CD1c-positive myeloid dendritic cell (primary cell): ENCODE results near the gene ARHGEF26.

Source experiments
- DNase-seq: peaks from one replicate; pipeline ENCODE4 v3.0.0-alpha.2; 2016; ENCODE audit errors: extremely low spot score

ARHGEF26 gene

DNA sequence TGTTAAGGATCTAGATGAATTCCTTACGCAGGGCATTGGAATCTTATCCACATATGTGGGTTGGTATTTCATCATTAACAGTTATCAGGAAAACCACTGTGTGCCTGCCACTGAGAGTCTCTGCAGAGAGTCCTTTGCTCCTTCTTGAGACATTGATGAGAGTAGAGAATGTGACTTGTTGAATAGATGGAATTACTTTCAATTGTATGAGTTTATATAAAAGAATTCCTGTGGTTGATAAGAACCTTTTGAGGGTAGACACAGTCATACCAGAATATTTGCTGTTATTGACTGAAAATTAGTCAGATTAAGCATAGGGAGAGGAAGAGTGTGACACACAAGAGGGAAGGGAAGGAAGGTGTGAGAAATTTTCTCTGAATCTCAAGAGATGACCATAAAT lies 30.8 kb downstream of the ARHGEF26 start:
- no peak for DNase-seq

DNA sequence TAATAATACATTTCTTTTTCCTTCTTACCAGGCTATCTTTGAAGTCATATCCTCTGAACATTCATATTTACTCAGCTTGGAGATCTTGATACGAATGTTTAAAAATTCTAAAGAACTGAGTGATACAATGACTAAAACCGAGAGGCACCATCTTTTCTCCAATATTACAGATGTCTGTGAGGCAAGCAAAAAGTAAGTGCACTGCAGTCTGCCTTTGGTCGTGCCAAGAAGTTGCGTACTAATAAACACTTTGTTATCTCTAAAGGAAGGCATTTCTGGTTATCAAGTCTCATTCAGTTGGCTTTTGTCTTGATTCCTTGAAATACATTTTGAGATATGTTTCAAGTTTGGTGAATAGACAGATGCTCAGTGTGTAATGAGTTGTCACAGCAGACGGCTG lies 31.6 kb downstream of the ARHGEF26 start:
- no peak for DNase-seq

DNA sequence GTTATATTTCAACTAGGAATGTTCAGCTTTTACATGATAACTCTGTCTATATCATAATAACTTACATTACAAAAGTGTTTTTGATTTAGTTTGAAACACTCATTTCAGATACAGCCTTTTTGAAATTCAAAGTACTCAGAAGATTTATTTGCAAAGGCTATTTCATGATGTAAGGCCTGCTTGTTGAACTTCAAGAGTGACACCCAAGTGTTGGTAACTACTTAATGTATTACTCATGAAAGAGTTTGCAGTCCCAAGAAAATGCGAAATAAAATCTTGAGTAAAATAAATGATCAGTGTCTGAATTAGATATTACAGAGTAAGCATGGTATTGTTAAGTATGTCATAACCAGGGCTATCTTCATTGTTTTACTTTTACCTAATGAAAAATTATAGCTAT lies 35.3 kb downstream of the ARHGEF26 start:
- no peak for DNase-seq

DNA sequence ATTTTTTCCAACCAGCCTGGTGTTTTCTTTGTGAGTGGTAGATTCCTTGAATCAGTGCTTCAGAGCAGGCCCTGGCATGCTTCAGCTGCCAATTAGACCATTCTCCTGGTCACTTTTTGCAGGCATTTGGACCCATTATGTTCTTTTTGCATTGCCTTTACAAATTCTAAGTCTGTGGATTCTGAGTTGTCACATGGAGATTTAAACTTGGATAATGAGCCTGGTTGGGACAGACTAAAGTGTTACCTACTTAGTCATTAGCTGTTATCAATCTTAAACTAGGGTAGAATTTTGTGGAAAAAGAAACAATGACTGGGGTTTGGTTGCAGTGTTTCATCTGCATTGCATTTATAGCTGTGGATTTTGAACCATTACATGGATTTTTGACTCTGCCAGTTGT lies 40.6 kb downstream of the ARHGEF26 start:
- no peak for DNase-seq

DNA sequence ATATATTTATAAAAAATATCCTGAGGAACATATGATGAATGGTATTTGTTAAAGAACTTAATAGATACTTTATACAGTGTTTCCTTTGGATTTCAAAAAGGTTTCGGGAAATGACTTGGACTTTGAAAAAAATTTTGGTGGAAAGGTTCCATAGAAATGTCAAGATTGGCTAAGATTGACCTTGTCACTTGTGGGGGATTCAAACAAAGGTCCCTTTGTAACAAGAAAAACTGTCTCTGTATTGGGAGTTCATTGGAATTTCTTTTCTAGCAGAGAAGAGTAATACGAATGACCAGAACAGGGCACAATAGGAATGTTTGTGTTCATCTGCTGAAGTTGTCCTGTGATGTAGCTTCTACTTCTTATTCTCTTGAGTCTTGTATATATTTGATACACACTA lies 43.2 kb downstream of the ARHGEF26 start:
- DNase-seq = no peak

DNA sequence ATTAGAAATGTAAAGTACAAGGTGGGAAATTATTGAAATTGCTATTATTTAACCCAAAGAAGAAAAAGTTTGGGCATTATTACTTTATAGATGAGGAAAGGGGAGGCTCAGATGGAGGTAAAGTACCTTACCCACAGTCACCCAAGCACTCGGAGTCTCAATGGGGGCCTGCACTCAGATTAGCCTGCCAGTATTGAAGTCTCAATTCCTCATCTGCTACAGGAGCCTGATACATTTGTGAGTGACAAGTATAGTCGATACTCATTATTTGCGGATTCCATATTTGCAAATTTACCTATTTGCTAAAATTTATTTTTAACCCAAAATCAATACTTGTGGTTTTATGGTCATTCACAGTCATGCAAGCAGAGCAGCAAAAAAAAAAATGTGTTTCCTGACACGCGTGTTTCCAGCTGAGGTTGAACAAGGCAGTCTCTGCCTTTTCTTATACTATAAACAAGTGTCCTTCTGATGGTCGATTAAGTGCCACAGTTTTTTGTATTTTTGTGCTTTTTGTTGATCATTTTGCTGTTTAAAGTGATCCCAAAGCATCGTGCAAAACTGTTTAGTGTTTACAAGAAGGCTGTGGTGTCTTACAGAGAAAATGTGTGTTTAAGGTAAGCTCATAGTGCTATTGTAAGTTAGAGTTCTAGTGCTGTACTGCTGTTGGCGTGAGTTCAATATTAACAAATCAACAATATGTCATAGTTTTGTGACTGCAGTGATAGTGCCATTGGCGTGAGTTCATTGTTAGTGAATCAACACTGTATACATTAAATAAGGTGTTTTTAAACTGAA lies 48.0 kb downstream of the ARHGEF26 start:
- no peak for DNase-seq

DNA sequence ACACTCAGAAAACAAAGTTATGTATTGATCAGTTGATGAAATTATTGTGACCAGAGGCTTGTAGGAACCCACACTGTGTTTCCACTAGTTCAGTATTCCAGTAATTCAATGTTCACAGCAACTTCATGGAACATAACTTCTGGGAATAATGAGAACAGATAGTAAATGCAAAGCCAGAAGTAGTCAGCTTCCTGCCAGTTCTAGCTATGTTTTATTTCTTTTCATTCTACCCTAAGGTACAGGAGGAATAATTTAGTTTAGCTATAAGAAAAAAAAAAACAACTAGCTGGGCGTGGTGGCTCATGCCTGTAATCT lies 48.6 kb downstream of the ARHGEF26 start:
- DNase-seq = no peak

DNA sequence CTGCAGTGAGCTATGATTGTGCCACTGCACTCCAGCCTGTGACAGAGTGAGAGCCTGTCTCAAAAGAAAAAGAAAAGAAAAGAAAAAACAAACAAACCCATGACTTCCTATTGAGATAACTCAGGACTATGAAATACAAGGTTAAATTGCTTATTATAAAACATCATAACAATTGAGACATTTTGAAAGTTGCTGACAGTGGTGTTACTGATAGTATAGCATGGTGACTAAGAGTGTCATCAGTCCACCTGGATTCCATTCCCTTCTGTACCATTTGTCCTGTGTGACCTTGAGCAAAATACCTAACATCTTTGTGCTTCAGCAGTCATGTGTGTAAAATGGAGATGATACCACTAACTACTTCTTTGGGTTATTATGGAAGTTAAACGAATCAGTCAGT lies 49.1 kb downstream of the ARHGEF26 start:
- DNase-seq = no peak

DNA sequence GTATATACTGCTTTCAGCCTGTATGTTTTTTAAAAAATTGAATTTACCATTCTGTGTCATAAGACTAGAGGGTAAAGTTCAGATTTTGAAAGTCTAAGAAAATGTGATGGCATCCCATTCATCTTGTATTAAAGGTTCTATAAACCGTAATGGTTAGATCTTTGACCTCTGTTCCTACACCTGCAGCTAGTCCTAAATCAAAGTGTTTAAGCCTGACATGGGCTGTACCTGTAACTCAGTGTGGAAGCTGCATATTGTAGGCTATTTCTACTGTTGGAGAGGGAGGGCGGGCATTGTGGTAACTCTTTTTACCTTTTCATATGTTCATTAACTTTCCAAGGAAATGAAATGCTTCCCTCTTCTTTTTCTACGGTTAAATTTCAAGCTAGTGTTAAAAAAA lies 53.9 kb downstream of the ARHGEF26 start:
- DNase-seq = no peak

DNA sequence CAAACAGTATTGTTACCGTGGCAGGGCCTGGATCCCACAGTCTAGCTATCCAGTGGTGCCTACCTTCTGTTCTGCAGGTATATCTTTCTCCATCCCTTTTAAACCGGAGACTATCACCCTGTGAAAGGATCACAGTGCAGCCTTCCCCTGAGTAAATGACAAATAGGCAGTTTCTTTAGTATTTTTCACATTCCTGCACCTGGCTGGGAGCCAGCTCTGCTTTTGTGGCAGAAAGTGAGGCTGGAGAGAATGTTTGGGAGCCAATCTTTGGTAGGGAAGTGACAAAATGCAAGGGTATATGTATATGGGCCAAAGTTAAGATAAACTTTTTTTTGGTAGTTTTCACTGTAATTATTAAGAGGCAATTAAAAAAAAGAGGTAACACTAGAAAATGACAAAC lies 54.8 kb downstream of the ARHGEF26 start:
- DNase-seq = no peak

DNA sequence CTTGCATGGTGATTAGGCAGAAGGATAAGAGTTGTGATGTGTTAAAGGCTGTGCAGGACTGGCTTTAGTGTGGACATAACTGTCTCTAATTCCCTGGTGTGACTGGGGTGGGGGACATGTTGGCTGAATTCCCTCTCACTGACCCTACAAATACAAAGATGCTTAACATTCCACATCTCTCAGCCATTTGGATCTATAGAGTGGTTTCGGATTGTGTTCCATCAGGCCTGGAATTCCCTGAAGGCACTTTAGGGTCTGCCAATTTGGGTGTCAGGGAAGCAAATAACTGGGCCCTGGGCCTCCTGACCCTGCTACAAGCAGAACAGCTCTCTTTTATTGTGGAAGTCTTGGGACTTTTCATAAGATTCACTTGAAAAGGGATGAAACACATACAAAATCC lies 56.2 kb downstream of the ARHGEF26 start:
- no peak for DNase-seq

DNA sequence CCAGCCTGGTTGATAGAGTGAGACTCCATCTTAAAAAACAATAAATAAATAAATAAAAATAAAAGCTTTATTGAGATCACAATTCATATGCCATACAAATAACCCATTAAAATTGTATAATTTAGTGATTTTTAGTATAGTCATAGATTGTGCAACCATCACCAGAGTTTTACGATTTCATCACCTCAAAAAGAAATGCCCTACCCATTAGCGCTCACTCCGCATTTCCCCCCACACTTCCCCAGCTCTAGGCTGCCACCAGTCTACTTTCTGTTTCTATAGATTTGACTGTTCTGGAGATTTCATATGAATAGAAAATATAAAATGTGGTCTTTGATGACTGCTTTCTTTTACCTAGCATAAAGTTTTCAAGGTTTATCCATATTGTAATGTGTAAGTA lies 57.0 kb downstream of the ARHGEF26 start:
- peak; percentile 1 for DNase-seq

DNA sequence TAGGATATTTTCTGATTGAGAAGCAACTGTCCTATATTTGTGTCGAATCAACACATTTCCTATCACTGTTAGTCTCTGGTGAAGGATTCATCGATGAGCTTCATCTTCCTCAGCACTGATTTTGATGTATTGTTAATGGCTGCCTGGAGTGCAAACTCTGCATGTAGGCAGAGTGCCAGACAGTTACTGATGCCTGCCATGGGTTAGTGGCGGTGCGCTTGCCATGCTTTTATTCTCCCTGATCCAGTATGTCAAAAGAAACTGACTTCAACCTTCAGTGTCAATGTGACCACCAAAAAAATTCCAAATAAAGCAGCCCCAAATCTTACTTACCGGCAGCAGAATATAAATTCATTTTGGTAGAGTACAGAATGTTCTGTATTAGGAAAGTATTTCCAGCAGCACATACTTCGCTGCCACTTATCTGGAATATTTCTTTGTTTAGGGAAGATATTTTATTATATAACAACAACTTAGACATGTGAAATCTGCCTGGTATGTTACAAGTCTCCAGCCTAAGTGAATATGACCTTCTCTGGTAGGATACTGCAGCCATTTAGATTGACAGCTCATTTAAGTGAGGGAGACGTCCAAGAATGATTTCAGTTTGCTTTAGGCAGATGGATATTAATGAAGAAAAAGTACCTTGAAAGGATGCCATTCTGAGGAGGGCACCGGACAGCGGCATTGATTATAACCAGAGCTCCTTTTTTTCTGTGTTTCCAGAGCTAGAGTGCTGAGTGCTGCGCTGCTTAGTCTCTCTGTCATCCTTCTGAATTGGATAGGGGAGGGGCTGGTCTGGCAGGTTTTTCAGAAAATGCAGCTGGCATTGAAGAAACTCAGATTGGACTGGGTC lies 59.9 kb downstream of the ARHGEF26 start:
- DNase-seq = no peak

DNA sequence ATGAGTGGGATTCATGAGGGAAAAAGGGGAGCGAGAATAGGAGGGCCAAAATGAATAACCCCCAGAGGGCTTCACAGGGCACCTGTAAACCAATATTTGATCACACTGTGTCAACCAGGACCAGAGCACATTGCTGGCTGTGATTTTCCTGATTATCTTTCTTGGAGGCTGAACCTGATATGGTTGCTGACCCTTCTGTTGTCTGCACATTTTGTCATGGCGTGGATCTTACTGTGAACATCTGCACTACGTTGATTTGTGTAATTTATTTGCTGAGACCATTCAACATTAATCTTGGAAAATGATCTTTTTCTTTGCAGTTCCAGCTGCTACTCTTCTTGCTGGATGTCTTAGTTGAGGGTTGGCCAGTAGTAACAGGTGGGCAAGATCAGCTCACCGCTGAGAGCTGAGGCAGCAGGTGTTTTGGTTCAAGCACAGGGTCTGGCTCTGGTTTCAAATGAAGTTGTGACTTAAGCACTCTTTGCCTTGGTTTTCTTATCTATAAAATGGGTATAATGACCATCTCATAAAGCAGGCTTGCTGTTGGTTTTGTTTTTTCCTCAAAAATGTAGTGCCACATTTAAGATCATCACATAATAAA lies 61.2 kb downstream of the ARHGEF26 start:
- no peak for DNase-seq

DNA sequence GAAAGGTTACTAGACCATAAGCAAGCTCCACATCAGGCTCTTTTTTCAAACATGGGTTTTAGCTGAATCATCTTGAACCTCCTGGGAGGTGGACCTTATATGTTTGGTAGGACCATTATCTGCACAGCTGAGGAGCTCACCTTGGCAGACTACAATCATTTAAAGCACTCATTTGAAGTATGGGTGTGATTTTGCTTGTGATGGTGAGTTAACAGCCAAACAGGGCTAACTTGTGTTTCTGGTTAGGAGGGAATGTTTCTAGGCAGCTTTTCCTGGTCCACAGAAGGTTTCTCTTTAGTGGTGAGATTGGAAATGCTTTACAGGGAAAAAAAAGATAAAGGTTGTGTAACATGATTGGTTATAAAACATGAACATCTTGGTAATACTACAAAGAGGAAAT lies 61.8 kb downstream of the ARHGEF26 start:
- no peak for DNase-seq

DNA sequence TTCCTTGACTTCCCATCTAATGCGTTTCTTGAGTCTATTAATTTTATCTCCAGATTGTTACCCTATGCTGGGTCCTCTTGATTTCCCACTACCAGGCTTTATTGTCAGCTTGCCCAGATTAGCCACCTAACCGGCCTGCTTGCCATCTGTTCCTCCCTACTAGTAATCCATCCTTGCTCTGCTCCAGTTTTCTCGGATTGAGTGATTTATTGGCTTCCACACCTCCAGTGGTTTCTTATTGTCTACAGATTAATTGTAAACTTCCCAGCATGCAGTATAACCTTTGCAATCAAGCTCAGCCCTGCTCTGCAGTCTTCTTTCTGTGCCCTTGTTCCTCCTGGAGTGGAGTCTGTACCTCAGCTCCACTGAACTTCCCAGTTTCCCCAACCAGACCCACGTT lies 63.4 kb downstream of the ARHGEF26 start:
- no peak for DNase-seq

DNA sequence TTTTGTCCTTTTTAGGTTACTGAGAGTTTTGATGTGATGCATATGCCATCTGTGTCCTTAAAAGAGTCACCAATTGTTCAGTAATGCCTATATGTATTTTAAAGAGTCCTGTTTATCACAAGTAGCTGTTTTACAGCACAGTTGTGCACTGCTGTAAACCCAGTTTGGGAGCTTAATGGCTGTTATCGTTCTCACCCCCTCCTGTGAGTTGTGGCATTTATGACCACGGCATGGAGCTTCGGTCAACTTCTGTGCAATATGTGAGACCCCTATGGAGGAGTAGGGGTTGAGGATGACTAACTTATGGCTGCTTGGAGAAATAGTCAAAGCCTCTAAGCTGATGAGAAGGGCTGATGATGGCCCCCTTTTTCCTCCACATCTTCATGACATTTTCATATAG lies 67.2 kb downstream of the ARHGEF26 start:
- DNase-seq = no peak

DNA sequence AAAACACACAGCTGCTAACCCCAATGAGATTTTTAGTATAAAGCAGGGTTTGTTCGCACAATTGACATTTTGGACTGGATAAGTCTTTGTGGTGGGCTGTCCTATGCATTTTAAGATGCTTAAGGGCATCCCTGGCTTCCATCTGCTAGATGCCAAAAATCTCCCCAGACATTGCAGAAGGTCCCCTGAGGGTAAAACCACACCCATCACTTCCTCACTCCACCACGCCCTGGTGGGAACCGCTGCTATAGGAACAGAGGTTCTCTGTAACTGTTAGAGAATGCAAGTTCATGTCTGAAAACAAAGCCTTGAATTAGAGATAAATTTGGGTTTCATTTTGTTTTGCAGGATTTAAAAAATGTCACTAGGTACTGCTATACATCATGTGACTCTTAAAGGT lies 67.7 kb downstream of the ARHGEF26 start:
- DNase-seq = no peak

DNA sequence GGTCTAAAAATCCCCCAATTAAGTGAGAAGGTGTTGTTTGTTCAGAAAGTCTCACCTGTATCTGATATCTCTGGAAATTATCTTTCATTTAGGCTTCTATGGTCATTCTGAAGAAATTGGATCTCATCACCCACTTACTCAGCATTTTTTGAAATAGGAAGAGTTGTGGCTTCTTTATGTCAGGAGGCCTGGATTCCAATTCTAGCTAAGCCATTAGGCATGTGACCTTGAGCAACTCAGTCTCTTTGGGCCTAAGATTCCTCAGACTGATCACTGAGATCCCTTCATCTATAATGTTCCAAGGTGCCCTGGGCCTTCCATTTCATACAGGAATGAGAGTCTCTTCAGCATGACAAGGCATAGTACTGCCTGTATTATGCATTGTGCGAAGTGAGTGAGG lies 70.3 kb downstream of the ARHGEF26 start:
- no peak for DNase-seq

DNA sequence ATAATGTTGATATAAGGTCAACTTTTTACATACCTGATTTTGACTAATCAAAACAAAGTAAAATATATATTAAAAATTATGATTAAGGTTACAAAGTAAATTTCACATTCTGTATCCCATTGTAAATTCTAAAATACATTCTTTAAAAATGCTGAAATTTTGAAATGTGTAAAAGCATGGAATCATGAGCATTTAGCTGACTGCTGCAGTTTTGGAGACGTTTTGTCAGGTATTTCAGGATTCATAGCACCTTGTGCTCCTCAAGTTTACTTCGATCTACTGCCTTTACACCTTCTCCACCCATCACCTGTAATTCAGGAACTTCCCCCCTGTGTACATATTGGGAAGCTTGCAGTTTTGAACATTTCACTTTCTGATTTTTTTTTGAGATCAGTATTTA lies 71.0 kb downstream of the ARHGEF26 start:
- DNase-seq = no peak

DNA sequence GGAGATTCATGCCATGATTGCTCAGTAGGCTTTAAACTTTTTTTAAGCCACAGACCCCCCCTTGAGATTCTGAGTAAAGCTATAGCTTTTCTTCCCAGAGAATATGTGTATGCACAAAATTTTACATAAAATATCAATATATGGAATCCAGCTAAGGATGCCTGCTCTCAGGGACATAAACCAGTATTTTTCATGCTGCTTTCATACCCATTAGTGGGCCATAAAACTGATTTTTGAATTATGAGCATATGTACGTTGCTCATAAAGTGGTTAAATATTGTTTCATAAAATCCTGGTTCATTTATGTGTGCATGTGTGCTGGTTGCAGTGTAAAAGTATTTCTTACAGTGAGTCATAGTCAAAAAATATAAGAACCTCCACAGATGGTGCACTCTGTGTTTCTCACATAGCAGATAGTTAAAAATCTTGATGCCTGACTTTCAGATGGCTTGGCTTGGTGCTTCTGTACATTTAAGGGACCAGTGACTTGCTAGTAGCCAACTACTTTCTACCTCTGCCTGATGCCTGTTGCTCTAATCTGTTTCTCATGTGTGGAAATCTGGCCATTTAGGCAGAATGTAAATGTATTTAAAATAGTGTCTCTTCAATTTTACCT lies 71.9 kb downstream of the ARHGEF26 start:
- DNase-seq = no peak

DNA sequence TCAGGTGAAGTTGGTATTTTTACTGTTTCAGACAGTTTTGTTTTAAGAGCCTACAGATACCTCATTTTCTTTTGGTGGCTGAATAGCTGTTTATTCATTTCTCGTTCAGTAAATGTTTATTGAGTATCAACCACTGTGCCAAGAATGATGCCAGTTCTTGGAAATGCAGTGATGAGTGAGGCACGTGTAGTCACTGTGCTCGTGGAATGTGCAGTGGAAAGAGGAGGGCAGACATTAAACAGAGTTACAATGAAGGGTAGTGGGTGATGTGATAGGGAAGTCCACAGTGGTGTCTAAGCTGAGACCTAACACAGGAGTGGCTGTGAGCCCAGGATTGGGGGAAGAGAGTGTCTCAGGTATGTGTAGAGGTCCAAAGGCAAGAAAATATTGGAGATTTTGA lies 73.7 kb downstream of the ARHGEF26 start:
- no peak for DNase-seq
